ENCODE data around the gene PTPN7.

The PTPN7 gene

DNA sequence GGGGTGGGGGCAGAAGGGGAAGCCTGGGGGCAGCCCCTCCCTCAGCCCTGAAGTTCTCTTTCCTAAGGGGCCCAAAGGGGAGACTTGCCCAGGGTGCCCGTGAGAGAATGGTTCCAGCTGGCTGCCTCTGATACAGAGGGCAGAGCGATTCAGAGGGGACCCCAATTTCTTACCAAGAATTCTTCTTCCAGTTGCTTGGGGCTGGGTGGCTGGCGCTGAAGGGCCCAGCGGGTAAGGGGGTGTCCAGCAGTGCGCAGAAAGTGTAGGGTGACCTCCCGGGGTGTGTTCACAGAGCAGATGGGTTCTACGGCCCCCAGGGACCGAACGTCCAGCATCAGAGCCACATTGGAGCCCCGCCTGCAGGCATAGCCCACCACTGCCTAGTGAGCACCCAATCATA, 2.5 kb downstream of the PTPN7 start:
- Histone ChIP-seq H3K27ac (ENCODE audit: low read length) (no peak overlapping the region), H3K4me3 (ENCODE audit: low read length) (no peak overlapping the region), H3K4me1 (ENCODE audit: control insufficient read depth, insufficient read depth, low read length) (peaks cover 8% of the 10 kb centered on the region), H3K9me3 (ENCODE audit: control insufficient read depth, insufficient read depth, low read length) (no peaks in the 10 kb centered on the region), H3K27me3 (ENCODE audit: control insufficient read depth, insufficient read depth, low read length) (no peaks in the 10 kb centered on the region), H3K36me3 (ENCODE audit: control insufficient read depth, insufficient read depth, low read length) (no peaks in the 10 kb centered on the region; the same call in 1 of the 2 replicates)
- no CpG with 5 or more reads among the region's 10 CpGs for WGBS (ENCODE audit: insufficient coverage, insufficient read length)
- no peak for DNase-seq (ENCODE audit: low read depth, low spot score)

DNA sequence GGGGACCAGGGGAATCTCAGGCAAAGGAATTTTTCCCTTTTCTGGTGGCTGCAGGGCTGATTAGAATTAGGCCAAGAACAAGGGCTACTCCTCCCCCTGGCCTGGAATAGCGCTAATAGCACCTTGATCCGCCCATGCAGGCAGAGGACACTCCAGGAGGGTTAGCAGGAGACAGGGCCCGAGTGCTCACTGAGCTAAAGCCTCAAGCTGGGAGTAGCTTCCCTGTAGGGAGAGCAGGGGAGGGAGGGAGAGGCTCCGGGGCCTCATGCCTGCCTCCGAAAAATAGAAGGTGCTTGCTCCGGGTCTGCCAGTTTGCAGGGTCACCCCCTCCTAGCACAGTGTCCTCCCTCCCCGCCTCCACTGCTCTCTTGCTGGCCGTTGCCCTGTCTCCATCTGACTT, 3.8 kb downstream of the PTPN7 start:
- Histone ChIP-seq H3K4me3 (ENCODE audit: low read length) (no peak overlapping the region), H3K36me3 (ENCODE audit: control insufficient read depth, insufficient read depth, low read length) (no peaks in the 10 kb centered on the region; the same call in 1 of the 2 replicates), H3K27ac (ENCODE audit: low read length) (no peak overlapping the region)

DNA sequence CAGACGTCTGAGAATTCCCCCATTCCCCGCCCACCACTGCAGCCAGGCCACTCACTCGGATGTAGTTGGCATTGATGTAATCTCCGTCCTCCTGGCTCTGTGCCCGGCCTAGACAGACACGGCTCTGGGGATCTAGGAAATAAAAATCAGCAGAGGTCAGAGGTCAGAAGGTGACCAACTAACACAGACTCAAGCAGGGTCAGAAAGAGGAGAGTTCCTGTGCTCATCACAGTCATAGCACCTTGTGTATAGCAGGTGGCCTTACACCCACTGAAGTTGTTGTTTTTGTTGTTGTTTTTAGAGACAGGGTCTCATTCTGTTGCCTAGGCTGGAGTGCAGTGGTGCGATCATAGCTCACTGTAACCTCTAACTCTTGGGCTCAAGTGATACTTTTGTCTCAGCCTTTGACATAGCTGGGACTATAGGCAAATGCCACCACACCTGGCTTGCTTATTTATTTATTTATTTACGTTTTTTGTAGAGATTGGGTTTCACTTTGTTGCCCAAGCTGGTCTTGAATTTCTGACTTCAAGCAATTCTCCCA, 4.9 kb downstream of the PTPN7 start:
- H3K4me3 ChIP-seq (ENCODE audit: low read length), result no peak overlapping the region
- no peak overlapping the region for H3K27ac ChIP-seq (ENCODE audit: low read length)
- no peaks in the 10 kb centered on the region for H3K9me3 ChIP-seq (ENCODE audit: control insufficient read depth, insufficient read depth, low read length)
- DNase-seq (ENCODE audit: low read depth, low spot score), result no peak
- H3K4me1 ChIP-seq (ENCODE audit: control insufficient read depth, insufficient read depth, low read length), result peaks cover 5% of the 10 kb centered on the region; the same call in 1 of the 2 replicates
- WGBS (ENCODE audit: insufficient coverage, insufficient read length), result no CpG with 5 or more reads among the region's 8 CpGs
- no peaks in the 10 kb centered on the region; the same call in 1 of the 2 replicates for H3K36me3 ChIP-seq (ENCODE audit: control insufficient read depth, insufficient read depth, low read length)
- H3K27me3 ChIP-seq (ENCODE audit: control insufficient read depth, insufficient read depth, low read length), result no peaks in the 10 kb centered on the region

More for the DNA sequence above, 3.8 kb downstream of the PTPN7 start:
- DNase-seq (ENCODE audit: low read depth, low spot score), result no peak
- Histone ChIP-seq H3K9me3 (ENCODE audit: control insufficient read depth, insufficient read depth, low read length) (no peaks in the 10 kb centered on the region), H3K4me1 (ENCODE audit: control insufficient read depth, insufficient read depth, low read length) (peaks cover 5% of the 10 kb centered on the region; the same call in 1 of the 2 replicates), H3K27me3 (ENCODE audit: control insufficient read depth, insufficient read depth, low read length) (no peaks in the 10 kb centered on the region)
- no CpG with 5 or more reads among the region's 8 CpGs for WGBS (ENCODE audit: insufficient coverage, insufficient read length)

DNA sequence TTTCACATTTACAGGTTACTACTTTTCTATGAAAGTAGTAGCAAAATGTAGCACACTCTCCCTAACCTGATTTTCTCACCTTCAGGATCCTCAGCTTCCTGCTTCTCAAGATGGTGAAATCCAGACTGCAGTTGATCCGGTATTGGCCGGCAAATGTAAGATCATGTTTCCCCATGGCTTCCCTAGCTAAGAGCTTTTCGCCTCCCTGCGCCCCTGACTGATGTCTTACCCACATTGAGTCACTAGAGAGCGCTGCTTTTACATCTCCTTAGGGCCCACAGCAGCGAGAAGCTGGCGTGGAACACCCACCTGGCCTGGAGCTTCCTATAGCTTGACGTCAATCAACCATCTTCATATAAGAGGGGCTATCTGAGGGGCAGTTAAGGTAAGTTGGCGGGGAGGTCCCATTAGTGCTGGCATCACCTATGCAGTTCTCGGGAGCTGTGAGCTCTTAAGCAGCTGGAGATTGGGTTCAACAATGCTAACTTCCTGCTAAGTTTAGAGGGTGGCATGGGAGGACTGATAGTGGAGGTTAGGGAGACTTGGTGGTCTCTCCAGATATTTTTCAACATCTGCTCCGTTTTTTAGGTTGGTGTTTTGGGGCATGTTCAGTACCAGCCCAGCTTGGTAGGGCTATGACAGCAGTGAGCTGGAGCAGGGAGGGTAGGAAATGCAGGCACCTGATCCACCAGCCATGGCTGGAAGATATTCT, 5.5 kb downstream of the PTPN7 start:
- Histone ChIP-seq H3K27ac (ENCODE audit: low read length) (no peak overlapping the region), H3K27me3 (ENCODE audit: control insufficient read depth, insufficient read depth, low read length) (no peaks in the 10 kb centered on the region), H3K36me3 (ENCODE audit: control insufficient read depth, insufficient read depth, low read length) (no peaks in the 10 kb centered on the region), H3K9me3 (ENCODE audit: control insufficient read depth, insufficient read depth, low read length) (no peaks in the 10 kb centered on the region), H3K4me1 (ENCODE audit: control insufficient read depth, insufficient read depth, low read length) (peaks cover 4% of the 10 kb centered on the region; the same call in 1 of the 2 replicates), H3K4me3 (ENCODE audit: low read length) (no peak overlapping the region)
- WGBS (ENCODE audit: insufficient coverage, insufficient read length), result no CpG with 5 or more reads among the region's 11 CpGs
- peak; percentile 67 for DNase-seq (ENCODE audit: low read depth, low spot score)

DNA sequence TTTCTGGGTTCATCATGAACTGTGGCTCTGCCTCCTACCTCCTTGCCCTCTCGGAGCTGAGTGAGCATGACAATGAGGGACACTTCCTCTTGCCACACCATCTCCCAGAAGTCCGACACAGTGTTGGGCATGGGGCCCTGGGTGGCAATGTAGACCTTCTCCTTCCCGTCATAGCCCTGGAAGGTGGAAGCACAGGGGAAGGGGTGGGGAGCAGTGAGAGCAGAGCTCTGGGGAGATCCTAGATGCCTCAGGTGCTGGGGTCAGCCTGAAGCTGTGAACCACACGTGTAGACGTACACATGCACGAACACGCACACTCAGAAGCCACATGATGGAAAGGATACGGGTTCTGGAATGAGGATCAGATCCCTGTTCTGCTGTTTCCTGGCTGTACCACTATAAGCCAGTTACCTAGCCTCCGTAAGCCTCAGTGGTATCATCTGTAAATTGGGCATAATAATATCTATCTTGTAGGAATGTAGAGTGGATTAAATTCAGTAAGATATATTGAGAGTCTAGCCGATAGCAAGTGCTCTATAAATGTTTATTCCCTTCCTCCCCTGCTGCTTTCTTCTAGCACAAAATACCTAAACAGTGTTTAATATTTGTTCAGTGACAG, 6.1 kb downstream of the PTPN7 start:
- no peak for DNase-seq (ENCODE audit: low read depth, low spot score)
- Histone ChIP-seq H3K4me3 (ENCODE audit: low read length) (no peak overlapping the region), H3K9me3 (ENCODE audit: control insufficient read depth, insufficient read depth, low read length) (no peaks in the 10 kb centered on the region), H3K27me3 (ENCODE audit: control insufficient read depth, insufficient read depth, low read length) (no peaks in the 10 kb centered on the region), H3K4me1 (ENCODE audit: control insufficient read depth, insufficient read depth, low read length) (peaks cover 4% of the 10 kb centered on the region; the same call in 1 of the 2 replicates), H3K27ac (ENCODE audit: low read length) (no peak overlapping the region), H3K36me3 (ENCODE audit: control insufficient read depth, insufficient read depth, low read length) (no peaks in the 10 kb centered on the region)
- no CpG with 5 or more reads among the region's 10 CpGs for WGBS (ENCODE audit: insufficient coverage, insufficient read length)

DNA sequence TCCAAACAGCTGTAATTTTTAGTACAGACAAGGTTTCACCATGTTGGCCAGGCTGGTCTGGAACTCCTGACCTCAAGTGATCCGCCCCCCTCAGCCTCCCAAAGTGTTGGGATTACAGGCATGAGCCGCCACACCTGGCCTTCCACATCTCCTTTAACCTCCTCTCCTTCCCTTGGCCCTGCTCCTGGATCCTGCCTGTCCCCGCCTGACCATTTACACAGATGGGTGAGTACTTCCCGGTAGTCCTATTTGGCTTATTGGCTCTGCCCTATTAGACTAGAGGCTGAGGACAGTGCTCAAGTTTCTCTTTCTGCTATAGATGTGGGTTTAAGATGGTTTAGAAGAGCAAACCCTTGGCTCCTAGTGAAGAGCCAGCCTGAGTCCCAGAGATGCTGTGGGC, 7.1 kb downstream of the PTPN7 start:
- Histone ChIP-seq H3K27me3 (ENCODE audit: control insufficient read depth, insufficient read depth, low read length) (no peaks in the 10 kb centered on the region), H3K4me1 (ENCODE audit: control insufficient read depth, insufficient read depth, low read length) (peaks cover 4% of the 10 kb centered on the region; the same call in 1 of the 2 replicates), H3K36me3 (ENCODE audit: control insufficient read depth, insufficient read depth, low read length) (no peaks in the 10 kb centered on the region), H3K4me3 (ENCODE audit: low read length) (no peak overlapping the region), H3K27ac (ENCODE audit: low read length) (no peak overlapping the region), H3K9me3 (ENCODE audit: control insufficient read depth, insufficient read depth, low read length) (no peaks in the 10 kb centered on the region)
- no CpG with 5 or more reads among the region's 4 CpGs for WGBS (ENCODE audit: insufficient coverage, insufficient read length)
- no peak for DNase-seq (ENCODE audit: low read depth, low spot score)

DNA sequence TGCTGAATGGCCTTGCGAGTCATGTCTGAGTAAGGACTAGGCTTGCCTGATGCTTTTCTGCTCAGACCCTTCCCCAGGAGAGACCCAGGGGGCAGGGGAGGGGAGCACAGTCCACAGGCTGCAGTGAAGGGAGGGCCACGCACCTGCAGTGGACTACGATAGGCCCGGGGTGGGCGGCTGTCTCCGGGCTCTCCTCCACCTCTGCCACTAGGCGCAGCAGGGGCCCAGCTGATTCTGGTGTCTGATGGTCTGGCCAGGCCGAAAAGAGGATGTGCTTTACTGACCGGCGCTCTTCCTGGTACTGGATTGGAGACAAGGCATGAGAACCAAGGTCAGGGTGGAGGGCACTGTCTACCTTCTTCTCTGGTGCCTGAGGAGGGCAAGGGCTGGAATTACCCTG, 8.0 kb downstream of the PTPN7 start:
- H3K36me3 ChIP-seq (ENCODE audit: control insufficient read depth, insufficient read depth, low read length), result no peaks in the 10 kb centered on the region
- no peak overlapping the region for H3K27ac ChIP-seq (ENCODE audit: low read length)
- H3K9me3 ChIP-seq (ENCODE audit: control insufficient read depth, insufficient read depth, low read length), result no peaks in the 10 kb centered on the region
- H3K27me3 ChIP-seq (ENCODE audit: control insufficient read depth, insufficient read depth, low read length), result no peaks in the 10 kb centered on the region
- H3K4me1 ChIP-seq (ENCODE audit: control insufficient read depth, insufficient read depth, low read length), result peaks cover 4% of the 10 kb centered on the region; the same call in 1 of the 2 replicates
- no peak for DNase-seq (ENCODE audit: low read depth, low spot score)
- no CpG with 5 or more reads among the region's 10 CpGs for WGBS (ENCODE audit: insufficient coverage, insufficient read length)
- no peak overlapping the region for H3K4me3 ChIP-seq (ENCODE audit: low read length)

DNA sequence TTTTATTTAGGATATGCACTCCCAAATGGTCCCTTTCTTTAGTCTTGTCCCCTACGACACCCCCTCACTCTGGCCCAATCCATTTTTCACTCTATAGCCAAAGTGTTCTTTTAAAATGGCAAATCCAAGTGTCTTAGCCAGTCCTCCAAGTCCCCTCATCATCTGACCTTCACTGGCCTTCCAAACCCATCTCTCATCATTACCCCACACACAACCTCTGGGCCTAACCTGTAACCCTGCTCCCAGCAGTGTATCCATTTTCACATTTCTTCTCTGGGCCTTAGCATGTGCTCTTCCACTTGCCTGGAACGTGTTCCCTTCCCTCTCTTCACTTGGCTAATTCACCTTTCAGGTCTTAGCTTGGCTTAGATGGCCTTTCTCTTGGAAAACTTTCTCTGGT, 9.4 kb downstream of the PTPN7 start:
- DNase-seq (ENCODE audit: low read depth, low spot score), result no peak
- Histone ChIP-seq H3K9me3 (ENCODE audit: control insufficient read depth, insufficient read depth, low read length) (no peaks in the 10 kb centered on the region), H3K27ac (ENCODE audit: low read length) (no peak overlapping the region), H3K4me1 (ENCODE audit: control insufficient read depth, insufficient read depth, low read length) (peaks cover 4% of the 10 kb centered on the region; the same call in 1 of the 2 replicates), H3K4me3 (ENCODE audit: low read length) (no peak overlapping the region), H3K36me3 (ENCODE audit: control insufficient read depth, insufficient read depth, low read length) (no peaks in the 10 kb centered on the region), H3K27me3 (ENCODE audit: control insufficient read depth, insufficient read depth, low read length) (no peaks in the 10 kb centered on the region)
- no CpG with 5 or more reads among the region's 2 CpGs for WGBS (ENCODE audit: insufficient coverage, insufficient read length)

DNA sequence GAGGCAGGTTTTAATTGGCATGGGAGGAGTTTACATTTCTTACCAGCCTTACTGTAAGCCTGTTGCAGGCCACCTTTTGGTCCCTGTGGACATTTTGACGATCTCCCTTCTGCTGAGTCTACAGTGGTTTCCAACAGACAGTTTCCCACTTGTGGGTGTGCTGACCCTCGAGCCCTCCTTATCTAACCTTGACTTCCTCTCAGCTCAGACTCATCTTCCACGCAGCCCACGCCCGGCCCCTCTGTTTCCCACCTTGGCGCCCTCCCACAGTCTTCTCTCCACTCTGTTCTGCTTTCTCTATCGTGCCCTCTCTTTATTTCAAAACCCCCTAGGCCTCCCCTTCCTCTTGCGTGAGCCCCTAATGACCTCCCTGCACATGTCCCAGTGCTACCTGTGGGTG, 9.8 kb downstream of the PTPN7 start:
- no CpG with 5 or more reads among the region's 8 CpGs for WGBS (ENCODE audit: insufficient coverage, insufficient read length)
- H3K4me1 ChIP-seq (ENCODE audit: control insufficient read depth, insufficient read depth, low read length), result peaks cover 4% of the 10 kb centered on the region; the same call in 1 of the 2 replicates
- H3K4me3 ChIP-seq (ENCODE audit: low read length), result no peak overlapping the region
- no peak overlapping the region for H3K27ac ChIP-seq (ENCODE audit: low read length)
- no peaks in the 10 kb centered on the region for H3K9me3 ChIP-seq (ENCODE audit: control insufficient read depth, insufficient read depth, low read length)
- no peak for DNase-seq (ENCODE audit: low read depth, low spot score)
- no peaks in the 10 kb centered on the region for H3K27me3 ChIP-seq (ENCODE audit: control insufficient read depth, insufficient read depth, low read length)
- no peaks in the 10 kb centered on the region for H3K36me3 ChIP-seq (ENCODE audit: control insufficient read depth, insufficient read depth, low read length)

DNA sequence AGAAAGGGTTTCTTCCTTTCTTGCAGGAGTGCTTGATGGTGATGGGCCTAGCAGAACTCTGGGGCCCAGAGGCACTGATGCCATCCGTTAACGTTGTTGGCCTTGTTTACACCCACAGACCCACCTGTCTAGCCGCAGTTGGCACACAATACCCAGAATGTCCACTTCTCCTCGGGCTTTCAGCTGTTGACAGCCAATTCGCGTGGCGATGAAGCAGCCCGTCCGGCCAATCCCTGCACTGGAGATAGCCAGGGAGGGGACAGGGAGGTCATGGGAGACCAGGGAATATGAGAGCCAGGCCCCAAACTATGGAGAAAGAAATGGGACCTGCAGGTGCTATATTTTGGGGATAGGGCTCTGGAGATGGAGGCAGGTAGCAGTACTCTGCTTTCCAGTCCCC, 10.2 kb downstream of the PTPN7 start:
- no peak overlapping the region for H3K27ac ChIP-seq (ENCODE audit: low read length)
- H3K4me1 ChIP-seq (ENCODE audit: control insufficient read depth, insufficient read depth, low read length), result peaks cover 4% of the 10 kb centered on the region; the same call in 1 of the 2 replicates
- no peaks in the 10 kb centered on the region for H3K36me3 ChIP-seq (ENCODE audit: control insufficient read depth, insufficient read depth, low read length)
- H3K27me3 ChIP-seq (ENCODE audit: control insufficient read depth, insufficient read depth, low read length), result no peaks in the 10 kb centered on the region
- no peak overlapping the region for H3K4me3 ChIP-seq (ENCODE audit: low read length)
- no peaks in the 10 kb centered on the region for H3K9me3 ChIP-seq (ENCODE audit: control insufficient read depth, insufficient read depth, low read length)
- WGBS (ENCODE audit: insufficient coverage, insufficient read length), result no CpG with 5 or more reads among the region's 9 CpGs
- no peak for DNase-seq (ENCODE audit: low read depth, low spot score)
